ENCODE measurements around the gene BZW2.
"Not testable (repeated sequence)": the region's sequence is repeated elsewhere in the genome, so short reads cannot be mapped to it uniquely, and the experiment has no call there.

BZW2 gene

GRCh38 chr7:16670731-16671344 is 24.9 kb downstream of the BZW2 start:
- no peak for DNase-seq (ENCODE audit: low spot score)

DNA sequence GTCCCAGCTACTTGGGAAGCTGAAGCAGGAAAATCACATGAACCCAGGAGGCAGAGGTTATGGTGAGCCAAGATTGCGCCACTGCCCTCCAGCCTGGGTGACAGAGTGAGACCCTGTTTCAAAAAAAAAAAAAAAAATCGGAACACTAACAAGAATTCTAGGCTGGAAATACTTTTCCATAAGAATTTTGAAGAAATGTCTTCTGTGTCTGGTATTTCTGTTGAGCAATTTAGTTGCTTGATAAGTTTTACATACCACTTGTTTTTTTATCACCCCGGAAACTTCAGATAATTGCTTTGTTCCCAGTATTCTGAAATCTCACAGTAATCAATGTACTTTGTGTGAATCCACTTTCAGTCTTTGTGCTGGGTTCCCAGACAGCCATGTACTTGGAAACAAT is 25.8 kb downstream of the BZW2 start:
- no peak for DNase-seq (ENCODE audit: low spot score)

GRCh38 chr7:16675277-16675676 is 29.3 kb downstream of the BZW2 start:
- DNase-seq (ENCODE audit: low spot score), result no peak

DNA sequence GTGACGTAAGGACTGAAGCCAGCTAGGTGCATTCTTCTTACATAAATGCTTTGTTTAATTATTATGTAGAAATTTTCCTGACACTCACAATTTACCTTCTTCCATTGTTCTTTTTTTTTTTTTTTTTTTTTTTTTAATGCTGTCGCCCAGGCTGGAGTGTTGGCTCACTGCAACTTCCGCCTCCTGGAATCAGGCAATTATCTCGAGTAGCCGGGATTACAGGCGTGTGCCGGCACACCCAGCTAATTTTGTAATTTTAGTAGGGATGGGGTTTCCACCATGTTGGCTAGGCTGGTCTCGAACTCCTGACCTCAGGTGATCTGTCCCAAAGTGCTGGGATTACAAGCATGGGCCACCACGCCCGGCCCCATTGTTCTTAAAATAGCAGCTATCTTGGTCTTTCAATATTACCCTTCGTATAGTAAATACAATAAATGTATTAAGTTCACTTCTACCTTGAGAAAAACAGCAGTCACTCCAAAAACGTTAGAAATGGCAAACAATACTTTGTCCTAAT is 32.1 kb downstream of the BZW2 start:
- DNase-seq (ENCODE audit: low spot score), result no peak

DNA sequence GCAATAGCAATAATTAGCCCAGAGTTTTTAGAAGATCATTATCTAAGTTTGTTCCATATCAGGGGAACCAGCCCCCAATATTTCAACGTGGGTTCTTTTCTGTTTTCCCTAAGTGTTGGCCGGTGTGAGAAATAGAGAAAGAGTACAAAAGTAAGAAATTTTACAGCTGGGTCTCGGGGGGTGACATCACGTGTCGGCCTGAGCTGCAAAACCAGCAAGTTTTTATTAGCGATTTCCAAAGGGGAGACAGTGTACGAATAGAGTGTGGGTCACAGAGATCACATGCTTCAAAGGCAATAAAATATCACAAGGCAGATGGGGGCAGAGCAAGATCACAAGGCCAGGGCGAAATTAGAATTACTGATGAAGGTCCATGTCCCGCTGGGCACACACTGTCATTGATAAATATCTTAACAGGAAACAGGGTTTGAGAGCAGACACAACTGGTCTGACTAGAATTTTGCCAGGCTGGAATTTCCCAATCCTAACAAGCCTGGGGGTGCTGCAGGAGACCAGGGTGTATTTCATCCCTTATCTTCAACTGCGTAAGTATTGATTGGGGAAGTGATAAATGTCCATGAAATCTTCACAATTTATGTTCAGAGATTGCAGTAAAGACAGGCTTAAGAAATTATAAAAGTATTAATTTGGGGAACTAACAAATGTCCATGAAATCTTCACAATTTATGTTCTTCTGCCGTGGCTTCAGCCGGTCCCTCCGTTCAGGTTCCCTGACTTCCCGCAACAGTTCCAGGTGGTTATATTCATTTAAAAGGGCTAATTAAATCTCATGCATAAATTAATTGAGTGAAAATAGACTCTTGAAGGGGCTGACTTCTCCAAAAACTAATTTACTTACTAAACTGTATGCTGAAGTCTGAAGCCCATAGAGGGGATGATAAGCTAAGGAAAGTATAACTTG is 32.9 kb downstream of the BZW2 start:
- not testable (repeated sequence) for DNase-seq (ENCODE audit: low spot score)

DNA sequence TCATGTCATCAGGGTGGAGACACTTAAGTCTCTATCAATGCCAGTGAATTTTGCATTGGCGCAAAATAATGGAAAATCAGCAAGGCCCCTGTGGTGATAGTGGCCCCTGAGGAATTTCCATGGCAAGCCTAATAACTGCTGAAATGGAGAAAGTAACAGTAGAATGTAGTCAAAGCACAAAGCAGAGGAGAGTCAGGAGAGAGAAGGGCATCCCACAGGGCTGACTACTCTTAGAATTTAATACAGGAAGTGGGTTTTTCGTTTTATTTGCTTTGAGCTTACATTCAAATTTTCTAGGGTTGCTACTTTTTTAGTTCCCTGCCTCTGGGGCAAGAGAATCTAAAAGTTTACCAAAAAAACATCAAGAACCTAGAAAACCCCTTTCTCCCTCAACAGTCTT is 39.0 kb downstream of the BZW2 start:
- peak; percentile 6 for DNase-seq (ENCODE audit: low spot score)

GRCh38 chr7:16685535-16685934 is 39.6 kb downstream of the BZW2 start:
- DNase-seq (ENCODE audit: low spot score), result no peak

DNA sequence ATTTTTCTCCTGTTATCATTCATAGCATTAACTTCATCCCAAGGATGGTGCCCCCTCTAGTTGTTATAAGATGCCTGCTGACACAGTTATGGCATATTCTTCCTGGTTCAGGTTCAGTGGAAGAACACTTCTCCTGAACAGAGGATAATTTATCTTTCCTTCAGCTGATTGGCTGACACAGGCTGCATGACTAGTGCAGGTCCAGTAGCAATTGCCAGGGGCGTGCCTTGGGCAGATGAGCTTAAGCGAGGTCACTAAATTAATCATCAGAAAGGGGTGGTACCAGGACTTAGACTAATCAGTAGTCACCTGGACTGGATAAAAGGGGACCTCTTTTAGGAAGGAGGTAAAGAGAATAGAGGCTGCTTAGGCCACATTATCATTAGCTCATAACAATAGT is 42.3 kb downstream of the BZW2 start:
- no peak for DNase-seq (ENCODE audit: low spot score)

GRCh38 chr7:16691241-16691640 is 45.3 kb downstream of the BZW2 start:
- no peak for DNase-seq (ENCODE audit: low spot score)

- no peak for DNase-seq (ENCODE audit: low spot score)
Measured at GRCh38 chr7:16693601-16694318, 47.8 kb downstream of the BZW2 start.

- DNase-seq (ENCODE audit: low spot score), result no peak
Measured at GRCh38 chr7:16694806-16695205, 48.8 kb downstream of the BZW2 start.

DNA sequence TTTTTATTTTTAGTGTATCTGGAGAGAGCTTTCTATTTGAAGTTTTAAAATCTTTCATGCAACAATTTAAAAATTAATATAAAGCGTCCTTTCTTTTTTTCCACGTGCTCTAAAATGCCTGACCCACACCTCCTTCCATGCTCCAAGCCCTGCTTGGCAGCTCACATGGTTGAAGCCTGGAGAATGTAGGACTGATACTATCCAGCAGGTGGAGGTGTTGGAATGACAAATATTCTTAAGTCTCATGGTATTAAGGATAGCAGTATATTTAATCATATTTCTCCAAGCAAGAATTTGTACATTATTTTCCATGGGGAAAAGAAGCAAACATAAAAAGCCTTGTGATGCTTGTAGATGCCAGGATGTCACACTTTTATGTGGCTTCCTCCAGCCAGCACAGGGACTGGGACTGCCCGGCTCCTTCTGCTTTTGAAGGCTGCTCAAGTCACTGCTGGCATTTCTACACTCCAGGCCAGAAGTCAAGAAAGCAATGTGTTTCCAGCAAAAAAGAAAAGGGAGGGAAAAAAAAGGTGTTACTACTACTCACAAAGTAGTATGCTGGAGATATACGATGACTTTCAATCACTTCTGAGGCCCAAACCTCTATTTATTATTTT is 49.7 kb downstream of the BZW2 start:
- DNase-seq (ENCODE audit: low spot score), result peak; percentile 15

DNA sequence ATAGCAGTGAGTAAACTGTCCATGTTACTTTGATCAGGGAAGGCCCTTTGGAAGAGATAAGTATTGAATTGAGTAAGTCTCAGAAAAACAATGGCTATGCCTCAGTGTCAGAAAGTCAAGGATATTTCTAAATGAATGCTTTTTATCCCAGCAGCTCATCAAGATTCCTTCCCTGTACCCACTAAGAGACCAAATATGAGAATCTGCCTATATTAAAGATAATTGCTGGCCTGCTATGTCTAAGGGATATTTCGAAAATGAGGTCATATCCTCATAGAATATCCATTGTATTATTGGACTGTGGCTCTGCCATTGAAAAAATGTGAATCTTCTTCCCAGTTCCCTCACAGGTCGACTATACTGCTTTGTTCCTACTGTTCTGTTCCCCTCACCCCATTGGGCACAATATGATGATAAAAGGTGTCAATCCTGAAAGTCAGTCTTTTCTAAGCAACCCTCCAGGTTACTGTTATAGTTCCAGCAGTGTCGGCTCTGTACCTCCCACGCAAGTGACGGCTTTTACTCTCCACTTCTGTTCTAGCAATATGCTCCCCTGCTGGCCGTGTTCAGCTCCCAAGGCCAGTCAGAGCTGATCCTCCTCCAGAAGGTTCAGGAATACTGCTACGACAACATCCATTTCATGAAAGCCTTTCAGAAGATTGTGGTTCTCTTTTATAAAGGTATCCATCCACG is 51.7 kb downstream of the BZW2 start:
- no peak for DNase-seq (ENCODE audit: low spot score)

DNA sequence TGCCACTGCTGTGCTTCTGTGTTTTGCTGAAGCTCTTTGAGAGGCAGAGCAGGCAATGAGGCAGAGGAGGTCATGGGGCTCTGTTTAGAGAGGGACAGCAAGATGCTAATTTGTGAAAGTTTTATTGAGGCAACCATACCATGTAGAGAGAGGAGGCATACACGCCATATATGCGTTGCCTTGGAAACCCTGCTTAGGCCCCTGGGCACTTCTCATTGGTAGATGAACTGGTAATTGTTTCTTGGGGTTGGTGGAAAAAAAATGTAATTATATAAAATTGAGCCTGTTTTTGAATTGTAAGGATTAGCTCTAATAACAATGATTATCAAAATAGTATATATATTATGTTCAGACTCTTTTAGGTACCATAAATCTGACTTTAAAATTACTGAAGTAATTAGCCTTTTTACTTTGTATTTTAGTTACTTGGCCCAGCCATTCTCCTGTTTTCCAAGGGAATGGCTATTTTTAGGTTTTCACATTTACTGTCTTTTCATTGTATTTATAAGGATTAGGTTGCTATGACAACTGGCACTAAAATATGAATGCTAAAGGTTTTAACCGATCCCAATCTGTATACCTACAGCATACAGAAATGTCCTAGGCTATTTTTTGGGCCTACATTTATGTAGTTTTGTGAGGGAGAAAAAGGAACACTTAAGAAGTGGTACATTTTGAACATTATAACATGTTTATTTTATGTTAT is 52.4 kb downstream of the BZW2 start:
- DNase-seq (ENCODE audit: low spot score), result no peak

DNA sequence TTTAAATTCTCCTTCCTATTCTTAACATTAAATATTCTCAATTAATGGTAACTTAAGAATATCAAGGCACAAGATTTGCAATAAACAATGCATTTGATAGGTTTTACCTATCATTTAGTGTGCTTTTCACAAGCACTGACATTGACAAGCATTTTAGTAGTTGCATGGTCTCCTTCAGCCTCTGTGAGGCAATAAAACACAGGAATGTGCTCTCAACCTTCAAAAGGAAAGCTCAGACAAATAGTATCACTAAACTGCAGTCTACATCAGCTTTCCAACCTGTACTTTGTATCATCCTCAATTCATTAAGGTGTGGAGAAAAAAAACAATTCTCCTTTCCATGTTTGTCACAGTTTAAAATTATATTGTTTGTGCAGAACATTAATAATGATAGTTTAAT is 56.5 kb downstream of the BZW2 start:
- DNase-seq (ENCODE audit: low spot score), result no peak

GRCh38 chr7:16708511-16708910 is 62.5 kb downstream of the BZW2 start:
- DNase-seq (ENCODE audit: low spot score), result no peak

- DNase-seq (ENCODE audit: low spot score), result no peak
Measured at GRCh38 chr7:16708980-16709379, 63.0 kb downstream of the BZW2 start.

DNA sequence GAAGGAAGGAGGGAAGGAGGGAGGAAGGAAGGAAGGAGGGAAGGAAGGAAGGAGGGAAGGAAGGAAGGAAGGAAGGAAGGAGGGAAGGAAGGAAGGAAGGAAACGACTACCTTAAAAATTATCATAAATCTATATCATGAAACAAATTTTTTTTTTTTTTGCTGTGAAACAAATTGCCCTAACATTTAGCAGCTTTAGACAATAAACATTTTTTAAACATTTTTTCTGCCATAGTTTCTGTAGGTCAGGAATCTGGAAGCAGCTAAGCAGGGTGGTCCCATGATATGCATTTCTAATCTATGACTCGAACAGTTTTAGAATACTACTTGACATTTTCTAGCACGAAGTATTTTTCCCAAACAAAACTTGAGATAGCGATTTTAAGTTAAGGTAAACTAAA is 64.7 kb downstream of the BZW2 start:
- DNase-seq (ENCODE audit: low spot score), result no peak

DNA sequence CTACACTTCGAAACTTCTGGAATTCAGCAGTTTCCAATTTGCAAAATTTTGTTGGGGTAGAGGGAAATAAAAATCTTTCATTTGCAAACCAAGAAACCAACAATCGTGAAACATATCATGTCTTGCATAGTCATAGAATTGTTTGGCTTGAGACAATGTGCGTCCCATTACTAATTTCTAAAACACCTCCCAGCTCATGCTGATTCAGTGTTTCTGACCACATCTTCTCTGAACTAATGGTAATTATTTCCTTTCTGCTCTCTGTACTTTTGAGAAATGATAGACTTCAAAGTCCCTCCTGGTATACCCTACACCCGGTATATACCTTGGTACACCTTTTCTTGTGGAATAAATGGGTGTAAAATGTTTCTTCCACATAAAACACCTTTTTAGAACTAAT is 65.7 kb downstream of the BZW2 start:
- DNase-seq (ENCODE audit: low spot score), result no peak

- DNase-seq (ENCODE audit: low spot score), result no peak
Measured at GRCh38 chr7:16712916-16713315, 66.9 kb downstream of the BZW2 start.

- no peak for DNase-seq (ENCODE audit: low spot score)
Measured at GRCh38 chr7:16715928-16716327, 69.9 kb downstream of the BZW2 start.

Measured in germinal center (tissue), 1 donor.